ENCODE measurements around the gene NEMP1. TPM values are rescaled to one million over a fixed set of nuclear protein-coding genes. Genes with fewer than 3 reads are reported as not detected.
"Not testable (repeated sequence)": the region's sequence is repeated elsewhere in the genome, so short reads cannot be mapped to it uniquely, and the experiment has no call there.

Gene NEMP1
- total RNA-seq, 4 donors from 2014 or later, result 7.0 to 9.2 (median 7.9) TPM

DNA sequence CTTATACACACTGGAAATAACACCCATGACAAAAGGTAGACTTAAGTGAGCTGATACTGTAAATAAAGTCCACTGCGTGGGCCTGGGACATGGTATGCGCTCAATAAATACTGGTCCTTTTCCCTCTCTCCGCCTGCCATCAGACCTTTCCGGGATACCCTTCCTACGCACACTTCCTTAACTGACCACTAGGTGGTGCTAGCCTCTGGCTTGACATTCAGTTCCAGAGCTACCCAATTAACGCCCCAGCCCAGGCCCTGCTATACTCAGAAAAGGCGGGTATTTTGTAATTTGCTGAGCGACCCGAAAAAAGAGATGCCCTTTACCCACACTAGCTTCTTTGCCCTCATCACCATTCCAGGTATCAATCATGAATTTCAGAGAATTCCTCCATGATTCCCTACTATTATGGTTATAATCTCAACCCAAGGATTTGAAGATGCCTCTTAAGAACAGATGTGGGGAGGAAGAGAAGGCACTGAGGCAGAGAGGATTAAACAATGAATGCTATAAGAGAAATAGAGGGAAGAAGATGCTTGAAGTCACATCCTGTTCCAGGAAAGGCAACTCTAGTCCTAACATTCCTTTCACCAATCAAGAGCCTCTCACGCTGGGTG lies 45.8 kb upstream of the NEMP1 start:
- 14 to 15% methylated on average over 10 of the region's 10 CpGs for WGBS, 2 donors
- intact Hi-C loops (cut with DNase I; ENCODE audit: low total_unique reads), result no loop called here
- H3K4me3 ChIP-seq (ENCODE audit: low read depth, poor library complexity, severe bottlenecking), result no peak overlapping the region
- no peak for TF ChIP-seq POLR2A (IDR thresholded peaks at IDR 0.05)
- TF ChIP-seq, protein P1, sequence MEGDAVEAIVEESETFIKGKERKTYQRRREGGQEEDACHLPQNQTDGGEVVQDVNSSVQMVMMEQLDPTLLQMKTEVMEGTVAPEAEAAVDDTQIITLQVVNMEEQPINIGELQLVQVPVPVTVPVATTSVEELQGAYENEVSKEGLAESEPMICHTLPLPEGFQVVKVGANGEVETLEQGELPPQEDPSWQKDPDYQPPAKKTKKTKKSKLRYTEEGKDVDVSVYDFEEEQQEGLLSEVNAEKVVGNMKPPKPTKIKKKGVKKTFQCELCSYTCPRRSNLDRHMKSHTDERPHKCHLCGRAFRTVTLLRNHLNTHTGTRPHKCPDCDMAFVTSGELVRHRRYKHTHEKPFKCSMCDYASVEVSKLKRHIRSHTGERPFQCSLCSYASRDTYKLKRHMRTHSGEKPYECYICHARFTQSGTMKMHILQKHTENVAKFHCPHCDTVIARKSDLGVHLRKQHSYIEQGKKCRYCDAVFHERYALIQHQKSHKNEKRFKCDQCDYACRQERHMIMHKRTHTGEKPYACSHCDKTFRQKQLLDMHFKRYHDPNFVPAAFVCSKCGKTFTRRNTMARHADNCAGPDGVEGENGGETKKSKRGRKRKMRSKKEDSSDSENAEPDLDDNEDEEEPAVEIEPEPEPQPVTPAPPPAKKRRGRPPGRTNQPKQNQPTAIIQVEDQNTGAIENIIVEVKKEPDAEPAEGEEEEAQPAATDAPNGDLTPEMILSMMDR (IDR thresholded peaks at IDR 0.05), result peak in 1 of 3 donors; percentile 98
- peak; percentile 76 to 94 for DNase-seq (ENCODE audit: low spot score in 2 of 2)

DNA sequence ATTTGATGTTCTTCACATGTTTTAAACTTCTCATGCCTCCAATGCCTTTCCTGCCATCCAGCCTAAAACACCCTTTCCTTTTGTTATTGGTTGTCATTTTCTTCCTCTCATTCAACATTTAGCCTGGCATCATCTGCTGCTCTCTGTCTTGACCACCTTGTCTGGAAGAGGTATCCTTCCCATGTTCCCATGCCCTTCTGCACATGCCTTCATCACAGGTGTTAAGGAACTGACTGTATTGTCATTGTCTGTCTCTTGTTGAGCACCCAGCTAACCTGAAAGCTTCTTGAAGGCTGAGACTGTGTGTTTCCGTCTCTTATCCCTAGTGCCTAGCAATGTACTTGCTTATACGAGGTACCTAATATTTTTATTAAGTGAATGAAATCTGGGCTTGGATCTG lies 45.2 kb upstream of the NEMP1 start:
- TF ChIP-seq, protein P1 (IDR thresholded peaks at IDR 0.05), result no peak
- no peak for TF ChIP-seq POLR2A (IDR thresholded peaks at IDR 0.05)
- whole genome bisulfite sequencing, 2 donors, result 36 to 41% methylated on average over 2 of the region's 2 CpGs
- no peak overlapping the region for H3K4me3 ChIP-seq (ENCODE audit: low read depth, poor library complexity, severe bottlenecking)
- intact Hi-C loops (cut with DNase I; ENCODE audit: low total_unique reads), result loop anchor here (2.0 kb wide), 1 partner anchor 59 kb away; no protein-coding TSS in a partner anchor
- no peak for DNase-seq (ENCODE audit: low spot score in 2 of 2)

DNA sequence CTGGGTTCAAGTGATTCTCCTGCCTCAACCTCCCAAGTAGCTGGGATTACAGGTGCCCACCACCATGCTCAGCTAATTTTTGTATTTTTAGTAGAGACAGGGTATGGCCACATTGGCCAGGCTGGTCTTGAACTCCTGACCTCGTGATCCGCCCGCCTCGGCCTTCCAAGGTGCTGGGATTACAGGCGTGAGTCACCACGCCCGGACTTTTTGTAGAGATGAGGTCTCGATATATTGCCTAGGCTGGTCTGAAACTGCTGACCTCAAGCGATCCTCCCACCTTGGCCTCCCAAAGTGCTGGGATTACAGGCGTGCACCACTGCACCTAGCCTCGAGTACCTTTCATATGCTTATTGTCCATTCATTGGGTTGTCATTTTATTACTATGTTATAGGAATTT lies 42.1 kb upstream of the NEMP1 start:
- intact Hi-C loops (cut with DNase I; ENCODE audit: low total_unique reads); DNase-seq (ENCODE audit: low spot score in 2 of 2); H3K4me3 ChIP-seq (ENCODE audit: low read depth, poor library complexity, severe bottlenecking): not testable (repeated sequence)
- 89 to 91% methylated on average over 11 of the region's 11 CpGs for WGBS, 2 donors

DNA sequence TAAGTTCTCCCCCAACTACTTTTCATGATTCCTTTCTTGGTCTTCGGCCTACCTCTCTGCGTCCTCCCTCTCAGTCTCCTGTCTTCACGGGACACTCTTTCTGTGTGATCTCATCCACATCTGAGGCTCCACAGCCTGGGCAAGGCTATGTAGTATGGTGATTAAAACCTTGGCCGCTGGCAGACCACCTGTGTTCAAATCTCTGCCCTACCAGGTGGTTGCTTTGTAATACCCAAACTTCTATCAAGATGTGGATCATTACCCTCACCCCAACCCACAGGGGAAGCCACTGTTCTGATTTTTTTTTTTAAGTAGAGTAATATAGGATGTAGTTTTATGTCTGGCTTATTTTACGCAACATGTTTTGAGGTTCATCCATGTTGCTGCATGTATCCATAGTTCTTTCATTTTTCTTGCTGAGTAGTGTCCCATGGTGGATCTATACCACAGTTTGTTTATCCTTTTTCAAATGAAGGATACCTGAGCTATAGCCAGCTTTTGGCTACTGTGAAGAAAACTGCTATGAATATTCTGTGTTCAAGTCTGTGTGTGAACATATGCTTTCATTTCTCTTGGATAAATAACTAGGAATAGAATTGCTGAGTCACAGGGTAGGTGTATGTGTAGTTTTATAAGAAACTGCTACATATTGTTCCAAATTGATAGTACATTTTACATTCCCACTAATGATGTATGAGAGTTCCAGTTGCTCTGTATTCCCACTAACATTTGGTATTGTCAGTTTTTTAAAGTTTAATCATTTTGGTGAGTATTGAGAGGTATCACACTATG lies 40.9 kb upstream of the NEMP1 start:
- TF ChIP-seq POLR2A (IDR thresholded peaks at IDR 0.05), result no peak
- TF ChIP-seq, protein P1 (IDR thresholded peaks at IDR 0.05), result no peak
- intact Hi-C loops (cut with DNase I; ENCODE audit: low total_unique reads), result no loop called here
- H3K4me3 ChIP-seq (ENCODE audit: low read depth, poor library complexity, severe bottlenecking), result no peak overlapping the region
- DNase-seq (ENCODE audit: low spot score in 2 of 2), result no peak
- WGBS, 2 donors, result 89 to 91% methylated on average over 5 of the region's 5 CpGs

DNA sequence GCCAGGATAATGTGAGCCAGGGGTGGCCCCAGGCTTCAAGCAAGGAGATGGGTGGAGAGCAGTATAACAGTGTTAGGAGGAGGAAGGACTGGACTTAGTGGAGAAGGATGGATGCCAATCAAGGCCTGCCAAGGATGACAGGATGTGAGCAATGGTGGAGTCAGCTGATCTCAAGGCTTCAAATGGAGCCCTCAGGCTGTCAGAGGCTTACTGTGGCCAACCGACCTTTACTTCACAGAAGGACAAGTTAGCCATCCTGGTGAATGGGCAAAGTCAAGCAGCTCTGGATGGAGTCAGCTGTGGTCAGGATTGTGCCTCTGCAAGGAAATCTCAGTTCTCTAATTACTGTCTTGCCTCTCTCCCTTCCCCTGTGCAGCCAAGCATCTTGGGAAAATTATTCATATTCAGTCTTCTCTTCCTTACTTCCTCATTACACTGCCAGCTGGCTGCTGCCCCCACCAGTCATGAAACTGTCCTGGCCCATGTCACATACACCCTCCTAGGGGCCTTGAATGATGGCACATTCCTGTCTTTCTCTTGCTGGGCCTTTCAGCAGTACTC lies 40.2 kb upstream of the NEMP1 start:
- 43 to 48% methylated on average over 1 of the region's 1 CpG for WGBS, 2 donors
- H3K4me3 ChIP-seq (ENCODE audit: low read depth, poor library complexity, severe bottlenecking), result no peak overlapping the region
- no peak for DNase-seq (ENCODE audit: low spot score in 2 of 2)
- intact Hi-C loops (cut with DNase I; ENCODE audit: low total_unique reads), result no loop called here
- TF ChIP-seq, protein P1 (IDR thresholded peaks at IDR 0.05), result no peak
- TF ChIP-seq POLR2A (IDR thresholded peaks at IDR 0.05), result no peak

DNA sequence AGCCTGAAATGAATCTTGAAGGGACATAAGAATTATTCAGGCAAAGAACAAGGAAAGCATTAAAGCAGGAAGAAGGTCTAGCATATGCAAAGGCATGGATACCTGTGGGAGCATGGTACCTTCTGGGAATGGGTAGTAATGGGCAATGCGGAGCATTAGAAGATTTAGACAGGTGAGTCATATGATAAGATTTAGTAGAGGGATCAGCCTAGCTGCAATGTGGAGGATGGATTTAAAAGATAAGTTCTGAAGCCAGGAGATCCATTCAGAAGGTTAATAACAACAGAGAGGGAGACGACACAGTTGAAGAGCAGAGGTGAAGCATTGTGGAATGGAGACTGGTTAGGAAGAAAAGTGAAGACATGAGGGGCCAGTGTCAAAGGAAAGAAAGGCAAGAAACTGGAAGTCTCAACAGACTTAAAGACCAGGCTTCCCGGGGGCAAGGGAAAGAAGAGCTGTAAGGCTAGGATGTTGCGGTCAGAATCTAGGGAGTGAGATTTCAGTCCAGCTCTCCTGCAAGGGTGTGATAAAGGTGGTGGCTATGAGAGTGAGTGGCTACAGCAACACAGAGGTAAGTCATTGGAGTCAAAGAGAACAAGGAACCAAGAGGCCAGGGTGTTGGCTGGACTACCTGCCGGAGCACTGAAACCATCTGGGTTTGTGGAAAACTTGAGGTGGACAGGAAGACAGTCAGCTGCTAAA lies 38.1 kb upstream of the NEMP1 start:
- DNase-seq (ENCODE audit: low spot score in 2 of 2), result no peak
- WGBS, 2 donors, result 93 to 95% methylated on average over 5 of the region's 5 CpGs
- intact Hi-C loops (cut with DNase I; ENCODE audit: low total_unique reads), result no loop called here

More for the DNA sequence above, 38.1 kb upstream of the NEMP1 start:
- H3K4me3 ChIP-seq (ENCODE audit: low read depth, poor library complexity, severe bottlenecking), result no peak overlapping the region
- TF ChIP-seq POLR2A (IDR thresholded peaks at IDR 0.05), result no peak
- TF ChIP-seq, protein P1 (IDR thresholded peaks at IDR 0.05), result no peak
